Heart left ventricle (tissue), 13 donors: ENCODE results near the gene TBCB.

Experiments
- CTCF ChIP-seq, 12 donors: fragments of 200-600 bp; sonication (generic) in 4 of 12; IDR thresholded peaks; one replicate each; pipeline versions ENCODE4 v1.5.0 to v1.8.0; 2018 to 2022; ENCODE audit warnings: antibody characterized with exemption in 12 of 12, mild to moderate bottlenecking in 5 of 12
- POLR2A ChIP-seq, 2 donors: fragments of 450-650 bp; IDR thresholded peaks; one replicate each; pipeline ENCODE4 v1.6.1; 2017; ENCODE audit warnings: antibody characterized with exemption in 2 of 2, mild to moderate bottlenecking in 2 of 2, moderate library complexity in 2 of 2
- donor health status: ischemic (EF 13 %, LVEDD 7.1; RV severe dilation, severe dysfunction).
- donor health status: DM: no; HTN: yes; CAD: no.
- donor health status: DM: no; HTN: no; CAD: no.
- donor health status: ischemic (EF 25% LVEDD 6.9; RV normal size, moderate dysfunction).
- donor health status: ischemic (EF 25% LVEDD 5.7; RV mildly dilated, moderate dysfunction).
- donor health status: ischemic (EF 35%, LVEDD 5.7; RV mildly dilated, moderate dysfunction).
- donor health status: nonischemic (EF 11% LVEDD 7.7; RV severe dilation, severe dysfunction).
- donor health status: DM: yes; HTN: yes; CAD: no.
- donor health status: PGD.
- donor health status: ischemic (EF 29% LVEDD 5.4; RV normal size, mild dysfunction).
- donor health status: nonischemic (EF 23%, LVEDD 6.1; RV moderate dilation, normal function).

GRCh38 chr19:36141039-36141927, 26.0 kb downstream of the TBCB start:
- TF ChIP-seq CTCF (IDR thresholded peaks at IDR 0.05) (no peak), POLR2A (IDR thresholded peaks at IDR 0.05) (peak; percentile 27 to 79)
